GM12873 (cell line): Measurements from ENCODE around the gene MSH2.

ENCODE experiments used
- CTCF ChIP-seq: IDR thresholded peaks from 2 replicates; pipeline ENCODE4 v1.5.1; 2012; ENCODE audit warnings: low read depth, mild to moderate bottlenecking, moderate library complexity, low read length, control low read depth; ENCODE audit not compliant: insufficient read depth; ENCODE audit errors: missing control alignments

MSH2 gene

GRCh38 chr2:47471429-47472116 is 68.6 kb downstream of the MSH2 start:
- TF ChIP-seq CTCF: no peak

DNA sequence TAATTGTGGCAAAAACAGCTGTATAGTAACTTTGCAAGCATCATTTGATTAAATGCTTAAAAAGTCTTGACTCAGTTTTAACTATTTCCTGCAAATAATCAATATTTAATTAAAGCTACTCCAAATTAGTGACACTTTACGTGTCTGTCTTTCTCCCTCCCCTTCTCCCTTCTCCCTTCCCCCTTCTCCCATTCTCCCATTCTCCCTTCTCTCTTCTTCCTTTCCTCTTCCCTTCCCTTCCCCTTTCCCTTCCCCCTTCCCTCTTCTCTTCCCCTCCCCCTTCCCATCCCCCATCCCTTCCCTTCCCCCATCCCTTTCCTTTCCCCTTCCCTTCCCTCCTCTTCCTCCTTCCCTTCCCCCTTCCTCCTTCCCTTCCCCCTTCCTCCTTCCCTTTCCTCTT is 76.9 kb downstream of the MSH2 start:
- TF ChIP-seq CTCF: no peak

GRCh38 chr2:47483191-47483590 is 80.2 kb downstream of the MSH2 start:
- no peak for TF ChIP-seq CTCF

- TF ChIP-seq CTCF: no peak
Observed at GRCh38 chr2:47484396-47484795, 81.4 kb downstream of the MSH2 start.

- no peak for TF ChIP-seq CTCF
Observed at GRCh38 chr2:47485177-47485576, 82.2 kb downstream of the MSH2 start.

- TF ChIP-seq CTCF: no peak
Observed at GRCh38 chr2:47485751-47486300, 82.9 kb downstream of the MSH2 start.

- TF ChIP-seq CTCF: no peak
Observed at GRCh38 chr2:47486841-47487497, 84.0 kb downstream of the MSH2 start.
